Non-pigmented ciliary epithelial cell (primary cell): Measurements from ENCODE around the gene OR52E4.

ENCODE experiments used
- DNase-seq: peaks from one replicate; pipeline ENCODE4 v3.0.0-alpha.2; 2010; ENCODE audit warnings: low read depth

The OR52E4 gene

DNA sequence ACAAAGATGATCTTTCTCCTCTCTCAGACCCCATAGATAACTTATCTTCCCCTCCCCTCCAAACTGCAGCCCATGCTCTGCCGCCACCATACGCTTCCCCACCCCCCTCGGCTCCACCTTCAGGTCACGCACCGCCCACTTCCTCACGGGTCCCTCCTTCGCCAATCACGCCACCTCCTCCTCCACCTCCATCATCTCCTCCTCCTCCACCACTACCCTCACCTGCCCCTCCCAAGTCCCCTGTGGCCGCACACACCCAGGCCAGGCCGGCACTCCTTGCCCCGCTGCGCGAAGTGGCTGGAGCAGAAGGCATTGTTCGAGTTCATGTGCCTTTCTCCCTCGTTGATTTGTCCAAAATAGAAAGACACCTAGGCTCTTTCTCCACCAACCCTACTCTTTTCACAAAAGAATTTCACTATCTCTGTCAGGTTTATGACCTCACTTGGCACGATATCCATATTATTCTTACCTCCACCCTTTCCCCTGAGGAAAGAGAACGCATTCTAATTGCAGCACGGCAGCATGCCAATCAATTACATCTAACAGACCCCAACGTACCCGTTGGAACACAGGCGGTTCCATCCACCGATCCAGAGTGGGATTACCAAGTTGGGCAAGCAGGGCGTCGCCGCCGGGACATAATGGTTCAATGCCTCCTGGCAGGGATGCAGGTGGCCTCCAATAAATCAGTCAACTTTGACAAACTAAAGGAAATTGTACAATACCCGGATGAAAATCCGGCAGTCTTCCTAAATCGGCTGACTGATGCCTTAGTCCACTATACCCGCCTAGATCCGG is 49.3 kb downstream of the OR52E4 start:
- DNase-seq, result no peak

GRCh38 chr11:5930614-5931013 is 50.2 kb downstream of the OR52E4 start:
- no peak for DNase-seq

GRCh38 chr11:5931061-5931460 is 50.6 kb downstream of the OR52E4 start:
- DNase-seq, result no peak

- no peak for DNase-seq
Measured at GRCh38 chr11:5932671-5933070, 52.2 kb downstream of the OR52E4 start.

DNA sequence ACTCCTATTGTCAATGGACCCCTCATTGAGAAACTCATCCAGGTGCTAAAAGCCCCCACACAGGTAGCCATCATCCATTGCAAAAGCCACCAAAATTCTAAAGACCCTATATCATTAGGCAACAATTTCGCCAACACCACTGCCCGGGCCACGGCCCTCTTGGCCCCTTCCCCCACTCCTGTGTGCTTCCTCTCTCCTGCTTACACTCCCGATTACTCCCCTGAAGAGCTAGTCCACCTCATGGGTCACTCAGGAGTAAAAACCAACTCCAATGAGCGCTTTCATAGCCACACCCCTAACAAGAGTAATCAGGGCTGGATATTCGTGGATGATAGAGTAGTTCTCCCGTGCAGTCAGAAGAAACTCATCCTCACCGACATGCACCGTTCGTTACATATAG is 52.7 kb downstream of the OR52E4 start:
- DNase-seq, result no peak
